GM21786 (cell line): ENCODE data around the gene MARK3.
"Not testable (repeated sequence)": the region's sequence is repeated elsewhere in the genome, so short reads cannot be mapped to it uniquely, and the experiment has no call there.

Experiments used
- ATAC-seq: cut with Tn5 transposase; IDR thresholded peaks from one replicate; pipeline ENCODE4 v1.9.1; 2021; ENCODE audit not compliant: unreplicated experiment

MARK3 gene

DNA sequence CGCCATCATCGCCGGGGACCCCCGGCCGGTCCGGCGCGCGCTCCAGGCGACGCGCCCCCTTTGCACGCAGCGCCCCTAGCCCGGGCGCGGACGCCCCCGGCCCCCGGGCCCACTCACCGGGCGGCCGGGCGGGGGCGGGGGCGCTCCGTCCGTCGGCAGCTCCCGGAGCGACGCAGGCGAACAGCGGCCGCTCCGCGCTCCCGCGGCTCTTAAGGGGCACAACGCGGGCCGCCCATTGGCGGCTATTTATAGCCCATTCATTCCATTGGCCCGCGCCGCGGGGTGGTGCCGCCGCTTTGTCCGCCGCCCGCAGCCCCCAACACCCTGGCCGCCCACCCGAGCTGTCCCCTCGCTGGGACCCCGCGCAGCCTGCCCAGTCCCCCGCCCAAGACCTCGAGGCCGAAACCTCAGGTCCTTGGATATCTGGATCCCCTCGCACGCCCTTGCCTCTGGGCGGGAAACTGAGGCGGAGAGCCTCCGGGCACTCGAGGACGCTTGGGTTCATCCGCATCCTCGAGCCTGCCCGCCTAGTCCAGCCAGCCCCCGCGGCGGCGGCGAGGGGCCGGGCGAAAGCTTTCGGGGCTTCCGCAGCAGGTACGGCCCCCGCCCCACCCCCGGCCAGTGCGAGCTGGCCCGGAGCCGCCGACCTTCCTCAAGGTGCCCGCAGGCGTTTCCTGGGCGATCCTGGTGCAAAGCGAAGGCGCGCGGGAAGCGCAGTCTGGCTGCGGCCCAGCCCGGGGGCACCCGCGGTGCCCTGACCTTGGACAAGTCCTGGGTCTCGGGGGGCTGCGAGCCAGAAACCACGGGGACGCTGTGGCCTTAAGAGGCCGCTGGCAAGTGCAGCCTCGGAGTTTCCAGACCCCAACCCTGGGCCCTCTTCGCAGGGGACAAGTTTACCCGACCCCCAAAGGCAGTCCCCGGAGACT lies 137.7 kb downstream of the MARK3 start, which contains the start of gene CKB:
Gene CKB (minus strand): TSS at position 182 of the 926 bp plus-strand sequence. CDS start 337 bp downstream, outside the sequence.
- no peak for ATAC-seq

DNA sequence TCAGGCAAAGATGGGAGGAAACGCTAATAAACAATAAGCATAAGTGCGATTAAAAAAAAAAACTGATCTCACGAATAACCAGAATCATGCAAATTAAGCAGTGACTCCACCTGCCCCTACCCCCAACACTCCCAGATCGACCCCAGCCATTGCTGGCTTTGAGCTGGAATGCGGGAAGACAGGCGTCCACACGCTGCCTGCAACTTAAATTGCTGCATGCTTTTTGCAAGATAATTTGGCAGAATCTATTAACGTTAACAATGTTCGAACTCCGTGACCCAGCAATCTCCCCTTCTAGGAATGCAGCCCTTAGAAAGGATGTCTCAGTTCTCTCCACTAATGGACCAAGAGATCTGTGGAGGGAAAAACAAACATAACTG lies 138.3 kb downstream of the MARK3 start:
- no peak for ATAC-seq

DNA sequence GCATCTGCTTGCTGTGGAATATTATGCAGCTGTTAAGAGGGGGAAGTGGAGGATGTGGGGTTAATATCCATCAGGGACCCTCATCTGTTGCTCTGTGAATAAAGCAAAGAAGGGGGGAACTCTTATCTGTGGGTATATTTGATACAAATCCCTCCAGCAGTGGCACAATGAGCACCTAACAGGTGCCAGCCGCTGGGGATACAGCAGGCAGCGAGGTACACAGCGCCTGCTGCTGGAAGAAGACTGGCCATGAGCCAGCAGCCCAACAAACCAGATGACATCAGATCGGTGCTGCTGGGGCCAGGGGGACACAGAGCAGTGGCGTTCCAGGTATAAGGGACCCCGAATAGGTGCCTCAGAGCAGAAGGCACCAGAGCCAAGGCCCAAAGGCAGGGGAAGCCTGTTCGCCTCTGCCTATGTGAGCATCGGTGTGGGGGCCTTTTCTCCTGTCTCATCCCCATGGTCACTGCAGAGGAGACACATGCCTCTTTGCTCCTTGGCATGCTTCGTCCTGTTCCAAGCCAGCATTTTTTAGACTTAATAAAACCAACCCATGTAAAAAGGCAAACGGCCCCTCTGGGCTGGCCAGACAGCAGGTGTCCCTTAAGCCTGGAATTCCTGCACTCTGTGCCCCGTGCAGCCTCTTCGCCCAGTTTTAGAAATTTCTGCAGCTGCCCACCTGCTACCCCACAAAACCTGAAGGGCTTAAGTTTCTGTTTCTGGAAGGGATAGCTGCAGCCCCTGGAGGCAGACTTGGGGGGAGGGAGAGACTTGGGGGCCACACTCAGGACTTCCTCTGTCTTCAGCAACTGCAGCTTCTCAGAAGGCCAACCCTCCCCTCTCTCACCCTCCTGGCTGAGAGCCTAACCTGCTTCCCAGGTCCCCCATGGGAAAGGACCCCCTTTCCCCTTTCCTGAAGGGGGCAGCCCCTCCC lies 139.1 kb downstream of the MARK3 start:
- ATAC-seq = no peak

DNA sequence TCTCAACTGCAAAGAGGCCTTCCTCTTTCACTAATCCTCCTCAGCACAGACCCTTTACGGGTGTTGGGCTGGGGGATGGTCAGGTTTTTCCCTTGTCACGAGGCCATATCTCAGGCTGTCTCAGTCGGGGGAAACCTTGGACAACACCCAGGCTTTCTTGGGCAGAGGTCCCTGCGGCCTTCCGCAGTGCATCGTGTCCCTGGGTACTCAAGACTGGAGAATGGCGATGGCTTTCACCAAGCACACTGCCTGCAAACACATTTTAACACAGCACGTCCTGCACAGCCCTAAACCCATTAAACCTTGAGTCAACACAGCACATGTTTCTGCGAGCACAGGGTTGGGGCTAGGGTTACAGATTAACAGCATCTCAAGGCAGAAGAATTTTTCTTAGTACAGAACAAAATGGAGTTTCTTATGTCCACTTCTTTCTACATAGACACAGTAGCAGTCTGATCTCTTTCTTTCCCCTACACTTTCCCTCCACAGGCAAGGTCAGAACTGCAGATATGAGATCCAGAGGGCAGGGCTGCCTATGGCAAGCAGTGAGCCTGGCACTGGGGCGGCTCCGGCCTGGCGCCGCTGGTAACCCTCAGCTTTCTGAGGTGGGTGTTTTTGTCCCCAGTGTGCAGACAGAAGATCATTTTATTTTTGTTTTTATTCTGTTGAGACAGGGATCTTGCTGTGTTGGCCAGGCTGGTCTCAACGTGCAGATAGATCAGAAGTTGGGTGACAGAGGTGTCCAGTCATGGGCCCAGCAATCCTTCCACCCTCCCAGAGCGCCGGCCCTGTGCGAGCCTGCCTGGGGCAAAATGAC lies 140.4 kb downstream of the MARK3 start:
- ATAC-seq = not testable (repeated sequence)

DNA sequence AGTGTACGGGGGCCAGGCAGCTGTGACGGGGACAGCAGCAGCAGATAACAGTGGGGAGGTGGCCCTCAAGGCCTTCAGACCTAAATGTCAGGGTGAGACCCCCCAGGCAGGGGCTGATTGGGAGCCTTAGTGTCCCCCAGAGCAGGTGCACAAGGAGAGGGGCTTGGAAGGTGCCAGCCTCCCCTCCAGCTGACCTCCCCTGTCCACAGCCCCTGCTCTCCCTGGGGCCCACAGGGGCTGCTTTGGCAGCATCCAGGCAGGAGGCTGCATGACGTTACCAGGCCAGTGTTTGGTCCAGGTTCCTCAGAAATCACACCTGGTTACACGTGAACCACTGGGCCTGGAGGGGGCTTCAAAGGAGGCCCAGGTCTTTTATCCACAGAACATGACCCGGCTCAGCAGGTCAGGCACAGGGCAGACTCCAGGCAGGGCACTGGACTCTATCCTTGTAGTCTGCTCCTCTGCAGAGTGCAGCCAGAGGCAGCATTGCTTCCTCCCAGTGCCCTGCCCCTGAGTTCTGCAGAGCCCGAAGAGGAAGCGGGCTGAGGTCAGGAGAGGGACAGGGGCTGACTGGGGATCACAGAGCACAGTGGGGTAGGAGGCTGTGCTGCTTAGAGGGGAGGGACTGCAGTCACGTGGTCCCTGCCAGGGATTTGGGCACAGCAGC lies 141.2 kb downstream of the MARK3 start:
- ATAC-seq = no peak

DNA sequence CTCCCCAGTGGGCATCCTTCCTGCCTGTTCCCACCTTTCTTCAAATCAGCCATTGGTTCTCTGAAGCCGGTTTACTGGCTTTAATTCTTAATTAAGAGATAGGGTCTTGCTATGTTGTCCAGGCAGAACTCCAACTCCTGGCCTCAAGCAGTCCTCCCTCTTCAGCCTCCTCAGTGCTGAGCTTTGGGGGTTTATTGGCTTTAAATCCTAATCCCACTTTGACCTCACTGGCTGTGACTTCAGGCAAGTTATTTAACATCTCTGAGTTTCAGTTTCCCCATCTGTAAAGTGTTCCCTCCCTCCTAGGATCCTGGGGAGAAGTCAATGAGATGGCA lies 141.7 kb downstream of the MARK3 start:
- no peak for ATAC-seq

DNA sequence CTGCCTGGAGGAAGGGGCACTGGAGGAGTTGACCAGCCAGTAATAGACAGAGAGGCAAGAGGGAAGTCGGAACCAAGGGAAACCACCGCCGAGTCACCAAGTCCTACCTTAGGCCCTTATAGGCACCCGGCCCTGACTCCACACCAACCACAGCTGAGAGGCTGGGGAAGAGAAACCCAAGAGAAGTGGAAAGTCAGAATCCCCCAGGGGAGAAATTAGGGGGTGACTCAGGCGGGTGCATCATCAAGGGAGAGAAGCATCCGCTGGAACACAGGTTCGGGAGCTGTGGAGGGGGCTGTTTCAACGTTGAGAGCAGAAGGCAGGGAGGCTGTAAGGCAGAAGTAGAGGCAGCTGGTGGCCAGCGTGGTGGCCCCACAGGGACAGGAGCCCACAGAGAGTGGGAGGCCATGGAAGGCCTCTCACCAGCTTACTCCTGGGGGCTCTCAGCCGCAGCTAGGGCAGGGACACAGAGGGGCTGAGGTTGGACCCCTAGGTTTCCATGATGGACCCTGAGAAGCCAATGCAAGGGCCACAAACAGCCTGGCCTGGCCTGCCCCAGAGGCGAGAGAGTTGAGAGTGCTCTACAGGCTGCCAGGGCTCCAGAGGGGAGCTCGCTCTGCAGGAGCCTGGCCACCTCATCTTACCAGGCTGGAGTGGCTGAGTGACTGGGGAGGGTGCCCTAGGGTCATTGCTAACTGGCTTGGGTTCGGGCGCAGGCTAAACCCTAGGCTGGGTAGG lies 142.4 kb downstream of the MARK3 start:
- ATAC-seq = peak; percentile 86

DNA sequence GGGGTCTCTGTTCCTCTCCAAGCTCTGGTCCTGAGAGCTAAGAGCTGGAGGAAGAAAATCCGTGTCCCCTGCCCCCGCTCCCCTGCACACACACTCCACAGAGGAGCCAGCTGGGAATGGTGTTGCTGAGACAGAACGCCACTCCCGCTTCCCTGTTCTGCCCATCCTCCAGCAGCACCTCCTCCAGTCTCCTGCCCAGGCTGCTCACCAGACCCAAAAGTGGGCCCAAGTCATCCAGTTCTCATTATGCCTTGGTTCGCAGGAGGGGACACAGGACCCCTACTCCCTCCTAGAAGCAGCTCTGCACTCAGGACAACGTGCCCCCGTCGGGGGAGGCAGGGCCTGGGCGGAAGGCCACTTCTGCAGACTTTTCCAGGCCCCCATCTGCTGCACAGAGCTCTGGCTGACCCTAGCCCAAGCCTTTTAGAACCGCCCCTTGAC lies 143.0 kb downstream of the MARK3 start:
- no peak for ATAC-seq

DNA sequence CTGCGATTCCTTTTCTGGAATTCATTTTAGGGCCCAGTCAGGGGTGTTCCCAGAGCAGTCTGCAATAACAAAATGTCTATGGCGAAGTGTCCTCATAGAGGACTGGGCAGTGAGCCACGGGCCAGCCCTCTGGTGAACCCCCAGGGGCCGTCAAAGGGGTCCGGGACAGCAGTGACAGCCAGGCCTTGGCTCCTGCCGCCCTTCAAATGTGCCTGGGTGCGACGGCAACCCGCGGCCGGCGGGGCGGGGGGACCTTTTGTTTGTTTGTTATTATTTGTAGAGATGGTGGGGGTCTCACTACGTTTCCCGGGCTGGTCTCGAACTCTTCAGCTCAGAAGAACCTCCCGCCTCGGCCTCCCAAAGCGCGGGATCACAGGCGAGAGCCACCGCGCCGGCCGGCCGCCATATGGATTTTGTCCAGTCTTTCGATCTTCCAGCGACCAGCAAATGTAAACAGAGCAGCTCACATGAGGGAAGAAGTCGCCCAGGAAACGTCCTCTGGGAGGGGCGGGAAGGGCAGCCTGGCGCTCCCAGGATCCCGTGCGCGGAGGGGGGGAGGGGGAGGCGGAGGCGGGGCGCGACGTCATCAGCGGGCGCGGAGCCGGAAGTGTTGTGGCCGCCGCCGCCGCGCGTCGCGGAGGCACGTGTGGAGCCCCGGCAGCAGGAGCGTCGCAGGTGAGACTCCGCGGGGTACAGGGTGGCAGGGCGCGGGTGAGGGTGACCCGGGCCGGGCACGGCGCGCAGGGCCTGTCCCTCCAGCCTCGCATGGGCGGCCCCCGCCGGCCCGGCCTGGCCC lies 143.6 kb downstream of the MARK3 start, which contains the start of gene TRMT61A:
Gene TRMT61A (plus strand): TSS at position 610 of the 796 bp plus-strand sequence. CDS start 783 bp downstream, outside the sequence.
- no peak for ATAC-seq

DNA sequence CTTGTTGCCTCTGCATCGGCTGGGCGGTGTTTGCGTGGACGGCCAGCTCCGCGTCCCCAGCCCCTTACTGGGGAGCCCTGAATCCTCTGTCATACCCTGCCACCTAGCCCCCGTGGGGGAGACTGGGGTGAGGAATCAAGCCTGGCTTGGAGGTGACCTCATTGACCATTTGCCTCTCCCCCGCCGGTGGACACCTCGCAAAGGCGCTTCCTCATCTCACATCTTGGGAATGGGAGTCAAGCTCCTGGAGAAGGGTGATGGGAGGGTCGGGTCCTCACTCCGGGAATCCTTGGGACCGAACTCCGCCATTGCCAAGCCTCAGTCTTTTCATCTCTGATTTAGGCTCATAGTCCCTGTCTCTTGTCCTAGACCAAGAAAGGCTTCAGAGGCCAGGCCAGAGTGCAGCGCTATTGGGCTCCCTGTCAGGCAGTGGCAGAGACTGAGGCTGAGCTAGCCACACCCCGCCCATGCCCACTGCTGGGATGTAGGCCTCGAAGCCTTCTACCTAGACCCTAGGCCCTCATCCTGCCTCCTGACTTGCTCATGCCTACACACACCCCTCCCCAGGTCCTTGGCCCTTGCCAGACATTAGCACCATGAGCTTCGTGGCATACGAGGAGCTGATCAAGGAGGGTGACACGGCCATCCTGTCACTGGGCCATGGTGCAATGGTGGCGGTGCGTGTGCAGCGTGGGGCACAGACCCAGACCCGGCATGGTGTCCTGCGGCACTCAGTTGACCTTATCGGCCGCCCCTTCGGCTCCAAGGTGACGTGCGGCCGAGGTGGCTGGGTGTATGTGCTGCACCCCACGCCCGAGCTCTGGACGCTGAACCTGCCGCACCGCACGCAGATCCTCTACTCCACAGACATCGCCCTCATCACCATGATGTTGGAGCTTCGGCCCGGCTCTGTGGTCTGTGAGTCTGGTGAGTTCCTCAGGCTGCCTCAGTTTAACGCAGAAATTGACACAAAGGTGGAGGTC lies 144.5 kb downstream of the MARK3 start:
- no peak for ATAC-seq

DNA sequence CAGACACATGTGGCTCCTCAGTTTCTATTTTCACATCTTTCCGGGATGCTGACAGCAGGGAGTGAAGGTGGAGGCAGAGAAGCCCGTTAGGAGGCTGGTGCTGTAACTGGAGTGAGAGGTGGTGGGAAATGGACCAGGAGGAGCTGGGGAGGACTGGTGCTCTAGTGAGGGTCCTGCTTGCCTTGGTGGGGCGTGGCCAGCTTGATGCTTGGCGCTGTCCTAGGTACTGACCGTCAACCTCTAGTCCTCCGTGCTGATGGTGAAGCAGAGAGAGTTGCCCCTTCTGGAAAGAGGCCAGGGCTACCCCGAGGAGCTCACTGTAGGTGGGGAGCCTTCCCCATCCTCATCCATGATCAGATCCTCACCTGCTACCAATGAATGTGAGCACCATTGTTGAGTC lies 145.2 kb downstream of the MARK3 start:
- ATAC-seq = no peak

DNA sequence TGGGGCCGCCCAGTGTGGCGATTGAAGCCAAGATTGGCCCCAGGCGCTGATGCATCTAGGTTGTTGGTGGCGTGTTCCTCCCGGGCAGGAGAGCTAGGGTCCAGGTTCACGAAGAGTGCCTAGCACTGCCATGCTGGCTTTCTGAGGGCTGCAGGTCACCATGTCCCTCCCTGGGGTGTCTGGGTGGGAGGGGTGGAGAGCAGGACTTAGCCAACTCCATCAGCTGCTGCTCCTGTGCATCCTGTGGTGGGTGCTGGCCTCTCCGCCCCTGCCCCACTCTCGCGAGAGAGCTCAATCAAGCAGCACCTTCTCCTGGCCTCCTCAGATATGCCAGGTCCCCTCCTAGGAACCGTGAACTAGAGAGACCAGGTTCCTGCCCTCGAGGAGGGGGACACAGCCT lies 145.6 kb downstream of the MARK3 start:
- ATAC-seq = no peak

DNA sequence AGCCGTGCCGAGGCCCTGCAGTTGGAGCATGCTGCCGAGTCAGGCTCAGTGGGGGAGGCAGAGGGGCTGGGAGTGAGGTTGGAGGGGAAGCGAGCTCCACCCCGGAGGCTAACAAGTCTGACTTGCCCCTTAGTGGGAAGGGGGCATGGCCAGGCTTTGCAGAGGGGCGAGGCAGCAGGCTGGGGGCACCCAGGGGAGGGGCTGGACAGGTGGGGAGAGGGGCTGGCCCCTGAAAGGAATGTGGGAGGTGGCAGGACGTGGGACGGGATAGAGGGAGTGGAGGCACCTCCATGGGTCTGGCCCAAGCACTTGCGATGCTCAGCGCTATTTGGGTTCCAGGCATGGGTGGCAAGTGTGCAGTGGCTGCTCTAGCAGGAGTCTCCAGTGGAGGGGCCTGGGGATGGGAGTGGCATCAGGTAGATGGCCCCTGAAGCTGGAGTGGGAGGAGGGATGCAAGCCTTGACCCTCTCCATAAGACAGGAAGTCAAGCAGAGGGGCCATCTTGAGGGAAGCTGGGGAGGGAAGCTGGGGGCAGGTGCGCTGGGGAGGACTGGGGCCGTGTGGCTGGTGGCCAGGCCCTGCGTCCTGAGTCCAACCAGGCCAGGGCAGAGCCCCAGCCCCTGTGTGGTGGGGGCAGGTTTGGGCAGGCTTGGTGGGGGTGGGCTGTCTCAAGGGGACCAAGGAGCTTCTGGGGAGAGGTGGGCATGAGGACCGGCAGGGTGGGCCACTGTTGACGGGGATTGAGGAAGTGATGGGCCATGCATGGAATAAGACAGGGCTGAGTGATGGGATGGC lies 146.4 kb downstream of the MARK3 start:
- no peak for ATAC-seq

DNA sequence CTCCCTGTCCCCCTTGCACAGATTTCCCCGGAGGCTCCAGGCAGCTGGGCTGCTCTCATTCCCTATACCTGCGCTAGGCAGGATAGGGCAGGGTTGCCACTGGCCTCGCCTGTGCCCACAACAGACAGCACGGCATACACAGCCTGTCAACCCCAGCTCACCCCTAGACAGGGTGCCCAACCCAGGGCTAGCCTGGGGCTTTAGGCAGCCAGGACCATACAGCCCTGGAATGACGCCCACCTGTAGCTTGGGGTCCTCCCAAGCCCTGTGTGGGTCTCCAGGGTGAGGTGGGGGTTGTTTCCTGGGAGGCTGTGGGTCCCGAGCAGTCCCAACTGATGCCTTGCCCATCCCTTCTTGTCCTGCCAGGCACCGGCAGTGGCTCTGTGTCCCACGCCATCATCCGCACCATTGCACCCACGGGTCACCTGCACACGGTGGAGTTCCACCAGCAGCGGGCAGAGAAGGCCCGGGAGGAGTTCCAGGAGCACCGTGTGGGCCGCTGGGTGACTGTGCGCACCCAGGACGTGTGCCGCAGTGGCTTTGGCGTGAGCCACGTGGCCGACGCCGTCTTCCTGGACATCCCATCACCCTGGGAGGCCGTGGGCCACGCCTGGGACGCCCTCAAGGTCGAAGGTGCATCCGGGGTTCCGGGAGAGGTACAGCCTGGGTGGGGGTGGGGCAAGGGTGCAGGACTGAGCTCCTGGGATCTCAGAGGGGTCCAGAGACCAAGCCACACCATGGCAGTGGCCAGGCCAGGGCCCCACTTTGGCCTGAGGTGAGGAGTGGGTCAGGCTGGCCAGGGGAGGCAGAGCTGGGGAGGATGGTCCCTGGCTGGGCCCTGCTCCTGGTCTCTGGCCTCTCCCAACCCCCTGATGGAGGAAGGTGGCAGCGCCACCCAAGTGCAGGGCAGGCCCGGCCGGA lies 147.3 kb downstream of the MARK3 start:
- ATAC-seq = no peak

DNA sequence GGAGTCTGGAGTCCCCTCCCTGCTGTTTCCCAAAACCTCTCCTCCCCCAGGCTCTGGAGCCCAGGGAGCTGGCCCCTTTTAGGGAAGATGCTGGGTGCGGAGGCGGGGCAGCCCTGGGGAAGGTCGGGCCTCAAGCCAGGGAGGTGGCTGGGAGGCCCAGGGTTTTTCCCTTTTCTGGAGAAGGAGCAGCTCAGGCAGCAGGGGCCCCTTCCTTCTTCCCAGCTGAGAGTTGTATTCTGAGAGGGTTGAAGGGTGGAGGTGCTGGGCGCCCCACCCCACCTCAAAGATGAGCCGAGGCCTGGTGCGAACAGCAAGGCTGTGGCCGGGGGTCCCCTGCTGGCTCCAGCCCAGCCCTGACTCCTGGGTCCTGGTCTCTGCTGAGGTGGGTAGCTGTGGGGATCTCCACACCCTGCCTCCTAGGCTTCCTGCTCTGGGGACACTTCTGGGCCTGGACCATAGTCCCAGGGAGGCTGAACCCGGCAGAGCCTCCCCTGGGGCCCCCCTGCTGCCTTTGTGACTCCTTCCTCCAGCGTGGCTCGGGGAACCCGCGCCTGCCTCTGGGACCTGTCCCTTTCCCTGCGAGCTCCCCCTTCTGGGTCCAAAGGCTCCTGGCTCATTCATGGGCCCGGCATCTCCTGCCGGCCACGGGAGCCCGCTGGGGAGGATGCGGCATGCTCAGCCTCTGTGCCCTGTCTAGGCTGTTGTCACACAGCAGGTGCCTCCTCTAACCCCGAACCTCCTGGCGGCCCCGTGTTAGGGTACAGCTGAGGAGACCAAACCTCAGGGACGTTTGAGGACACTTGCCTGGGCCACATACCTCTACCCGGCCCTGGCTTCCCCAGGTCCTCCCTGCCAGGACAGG lies 148.2 kb downstream of the MARK3 start:
- no peak for ATAC-seq
